Loucy (cell line): ENCODE results near the gene LANCL2.

Experiments
- EZH2phosphoT487 ChIP-seq: fragments of 200-600 bp; IDR thresholded peaks from 2 replicates; pipeline ENCODE4 v1.6.1; 2018; ENCODE audit warnings: antibody characterized with exemption, mild to moderate bottlenecking, moderate library complexity, borderline replicate concordance
- TF ChIP-seq, protein P1 (sequence below): fragments of 200-600 bp; sonication (generic); conservative IDR thresholded peaks from 2 replicates; pipeline ENCODE4 v1.5.1; 2014; ENCODE audit warnings: mild to moderate bottlenecking, antibody characterized with exemption, low read length

DNA sequence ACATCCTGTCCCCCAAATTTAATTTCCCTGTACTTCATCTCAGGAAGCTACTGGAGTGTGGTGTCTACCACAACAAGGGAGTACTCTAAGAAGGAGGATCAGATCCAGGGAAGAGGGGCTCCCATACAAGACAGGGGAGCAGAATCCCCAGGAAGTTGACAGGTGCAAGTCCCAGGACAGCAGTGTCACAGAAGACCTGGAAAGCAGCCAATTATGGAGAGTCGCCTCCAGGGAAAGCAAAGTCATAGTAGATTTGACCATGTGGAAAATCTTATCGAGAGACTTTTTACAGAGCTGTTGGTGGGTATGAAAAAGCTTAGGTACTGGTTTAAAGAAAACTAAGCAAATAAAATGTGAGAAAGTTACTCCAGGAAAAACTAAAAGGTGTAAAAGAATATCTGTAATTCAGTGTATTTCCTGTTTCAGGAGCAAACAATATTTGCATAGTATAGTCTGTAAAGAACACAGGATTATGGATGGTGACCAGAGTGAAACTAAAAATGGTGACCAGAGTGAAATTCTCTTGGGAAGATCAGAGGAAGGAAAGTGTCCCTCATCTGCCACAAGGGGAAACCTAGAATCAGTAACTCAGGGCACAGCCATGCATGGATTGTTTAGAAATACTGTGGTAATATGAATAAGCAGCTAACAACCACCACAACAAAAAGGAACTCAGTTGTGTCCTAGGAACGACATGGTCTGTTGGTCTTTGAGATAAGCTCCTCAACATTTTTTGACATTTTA lies 44.5 kb downstream of the LANCL2 start:
- TF ChIP-seq, protein P1, sequence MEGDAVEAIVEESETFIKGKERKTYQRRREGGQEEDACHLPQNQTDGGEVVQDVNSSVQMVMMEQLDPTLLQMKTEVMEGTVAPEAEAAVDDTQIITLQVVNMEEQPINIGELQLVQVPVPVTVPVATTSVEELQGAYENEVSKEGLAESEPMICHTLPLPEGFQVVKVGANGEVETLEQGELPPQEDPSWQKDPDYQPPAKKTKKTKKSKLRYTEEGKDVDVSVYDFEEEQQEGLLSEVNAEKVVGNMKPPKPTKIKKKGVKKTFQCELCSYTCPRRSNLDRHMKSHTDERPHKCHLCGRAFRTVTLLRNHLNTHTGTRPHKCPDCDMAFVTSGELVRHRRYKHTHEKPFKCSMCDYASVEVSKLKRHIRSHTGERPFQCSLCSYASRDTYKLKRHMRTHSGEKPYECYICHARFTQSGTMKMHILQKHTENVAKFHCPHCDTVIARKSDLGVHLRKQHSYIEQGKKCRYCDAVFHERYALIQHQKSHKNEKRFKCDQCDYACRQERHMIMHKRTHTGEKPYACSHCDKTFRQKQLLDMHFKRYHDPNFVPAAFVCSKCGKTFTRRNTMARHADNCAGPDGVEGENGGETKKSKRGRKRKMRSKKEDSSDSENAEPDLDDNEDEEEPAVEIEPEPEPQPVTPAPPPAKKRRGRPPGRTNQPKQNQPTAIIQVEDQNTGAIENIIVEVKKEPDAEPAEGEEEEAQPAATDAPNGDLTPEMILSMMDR = no peak
- no peak for TF ChIP-seq EZH2phosphoT487
